HG03442 (cell line): ENCODE data around the gene NR2F1-AS1.
"Not testable (repeated sequence)": the region's sequence is repeated elsewhere in the genome, so short reads cannot be mapped to it uniquely, and the experiment has no call there.

Experiments
- ATAC-seq: cut with Tn5 transposase; IDR thresholded peaks from one replicate; pipeline ENCODE4 v1.9.1; 2021; ENCODE audit warnings: mild to moderate bottlenecking, moderate library complexity; ENCODE audit not compliant: unreplicated experiment

Gene NR2F1-AS1

DNA sequence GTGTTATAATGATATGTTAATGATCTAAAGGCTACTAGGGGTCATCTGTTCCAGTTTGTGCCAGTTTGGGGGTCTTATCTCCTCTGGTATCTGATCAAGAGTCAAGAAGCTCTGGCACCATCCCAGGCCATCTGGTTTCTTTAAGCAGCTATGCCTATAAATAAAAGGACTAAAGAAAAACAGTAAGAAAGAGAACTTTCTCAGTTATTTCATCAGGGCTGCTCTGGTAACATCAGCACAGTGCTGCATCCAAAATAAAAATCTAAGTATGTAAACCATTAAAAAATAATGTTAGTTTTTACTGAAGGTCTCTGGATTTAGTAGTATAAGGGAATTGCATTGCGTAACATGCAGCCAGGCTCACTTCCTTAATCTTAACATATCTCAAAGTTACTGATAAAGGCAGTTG is 185.0 kb downstream of the NR2F1-AS1 start:
- no peak for ATAC-seq

GRCh38 chr5:93395010-93395409 is 186.0 kb downstream of the NR2F1-AS1 start:
- no peak for ATAC-seq

- ATAC-seq = no peak
These were observed 186.7 kb downstream of the NR2F1-AS1 start for GRCh38 chr5:93394301-93394700.

DNA sequence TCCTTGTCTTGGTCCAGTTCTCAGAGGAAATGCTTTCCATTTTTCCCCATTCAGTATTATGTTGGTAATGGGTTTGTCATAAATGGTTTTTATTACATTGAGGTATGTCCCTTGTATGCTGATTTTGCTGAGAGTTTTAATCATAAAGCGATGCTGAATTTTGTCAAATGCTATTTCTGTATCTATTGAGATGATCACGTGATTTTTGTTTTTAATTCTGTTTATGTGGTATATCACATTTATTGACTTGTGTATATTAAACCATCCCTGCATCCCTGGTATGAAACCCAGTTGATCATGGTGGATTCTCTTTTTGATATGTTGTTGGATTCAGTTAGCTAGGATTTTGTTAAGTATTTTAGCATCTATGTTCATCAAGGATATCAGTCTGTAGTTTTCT is 189.8 kb downstream of the NR2F1-AS1 start:
- not testable (repeated sequence) for ATAC-seq

DNA sequence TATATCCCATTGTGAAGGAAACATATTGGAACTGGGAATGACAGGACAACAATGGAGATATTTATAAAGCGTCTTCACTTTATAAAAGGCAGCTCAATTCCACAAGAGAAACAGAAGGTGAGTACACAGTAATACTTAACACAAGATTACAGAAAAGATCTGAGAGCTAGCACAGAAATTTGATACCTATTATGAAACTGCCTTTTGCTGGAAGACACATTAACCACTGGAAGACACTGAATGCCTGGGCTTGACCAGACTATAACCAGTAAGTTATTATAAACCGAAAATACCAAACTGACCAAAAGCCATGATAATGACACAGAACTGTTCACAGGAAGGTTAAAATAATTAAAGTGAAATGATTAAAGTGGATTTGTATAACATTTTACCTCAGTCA is 195.4 kb downstream of the NR2F1-AS1 start:
- no peak for ATAC-seq

DNA sequence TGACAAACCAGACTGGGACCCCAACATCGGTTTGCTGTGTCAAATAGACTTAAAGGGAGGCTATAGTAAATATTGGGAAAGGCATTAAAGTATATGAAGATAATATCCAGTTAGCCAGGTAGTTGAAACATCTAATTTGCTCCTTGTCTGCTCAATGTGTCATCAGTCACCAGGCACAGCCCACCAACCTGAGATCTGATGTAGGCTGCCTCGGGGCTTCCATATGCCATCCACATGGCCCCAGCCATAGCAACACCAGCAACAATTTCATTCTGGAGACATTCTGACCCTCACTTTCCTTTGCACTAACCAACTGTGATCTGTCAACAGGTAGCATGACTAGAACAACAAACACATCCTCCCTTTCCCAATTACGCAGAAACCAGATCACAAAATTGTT is 196.0 kb downstream of the NR2F1-AS1 start:
- no peak for ATAC-seq

DNA sequence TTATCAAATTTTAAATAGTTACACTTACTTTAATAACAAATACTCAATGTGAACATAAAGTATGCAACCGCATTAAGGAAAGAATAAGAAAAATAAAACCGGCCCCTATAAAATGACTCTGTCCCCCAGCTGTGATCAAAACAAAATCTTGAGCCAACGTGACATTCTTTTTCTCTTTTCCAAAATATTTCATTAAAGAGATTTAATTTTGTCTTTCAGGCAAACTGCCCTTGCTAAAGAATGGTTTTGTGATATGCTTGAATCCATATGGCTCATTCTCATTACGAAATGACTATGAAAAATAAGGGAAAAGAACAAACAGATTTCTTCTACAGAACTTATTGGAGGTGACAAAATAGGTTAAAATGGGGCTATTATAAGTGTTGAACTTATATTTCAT is 197.0 kb downstream of the NR2F1-AS1 start:
- ATAC-seq = no peak

- no peak for ATAC-seq
These were observed 198.7 kb downstream of the NR2F1-AS1 start for GRCh38 chr5:93382188-93382825.

- no peak for ATAC-seq
These were observed 200.0 kb downstream of the NR2F1-AS1 start for GRCh38 chr5:93381057-93381456.

- ATAC-seq = no peak
These were observed 202.9 kb downstream of the NR2F1-AS1 start for GRCh38 chr5:93378073-93378472.

DNA sequence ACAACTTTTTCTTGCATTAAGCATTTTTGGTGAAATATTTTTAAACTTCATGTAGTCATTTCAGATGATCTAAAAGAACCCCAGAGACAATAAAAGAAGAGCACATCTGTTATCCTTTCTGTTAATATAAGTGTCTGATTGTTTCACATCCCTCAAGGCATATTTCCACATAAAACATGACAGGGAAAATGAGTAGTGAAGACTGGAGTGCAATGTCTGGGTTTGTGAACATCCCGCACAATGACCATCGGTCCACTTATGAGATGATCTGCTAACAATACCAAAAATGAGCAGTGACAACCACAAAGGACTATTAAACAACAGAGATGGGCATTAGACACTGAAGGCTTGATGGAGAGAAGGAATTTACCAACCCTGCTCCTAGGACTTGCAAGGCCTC is 209.1 kb downstream of the NR2F1-AS1 start:
- no peak for ATAC-seq

DNA sequence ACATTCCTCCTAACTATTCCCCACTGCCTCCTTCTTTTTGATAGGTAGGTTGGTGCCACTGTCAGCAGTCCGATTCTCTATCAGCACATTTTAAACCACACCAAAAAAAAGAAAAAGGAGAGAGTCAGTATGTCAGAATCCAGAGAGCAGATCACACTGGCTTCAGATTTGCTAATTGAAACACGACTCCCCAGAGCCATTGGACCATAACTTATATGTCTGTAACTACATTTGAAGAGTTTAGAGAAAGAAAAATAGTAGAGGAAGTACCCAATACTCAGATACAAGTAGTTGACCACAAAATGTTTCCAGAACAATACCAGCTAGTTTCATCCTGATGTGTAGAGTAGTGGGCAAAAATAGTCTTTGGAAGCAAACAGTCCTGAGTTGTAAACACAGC is 216.6 kb downstream of the NR2F1-AS1 start:
- ATAC-seq = no peak

DNA sequence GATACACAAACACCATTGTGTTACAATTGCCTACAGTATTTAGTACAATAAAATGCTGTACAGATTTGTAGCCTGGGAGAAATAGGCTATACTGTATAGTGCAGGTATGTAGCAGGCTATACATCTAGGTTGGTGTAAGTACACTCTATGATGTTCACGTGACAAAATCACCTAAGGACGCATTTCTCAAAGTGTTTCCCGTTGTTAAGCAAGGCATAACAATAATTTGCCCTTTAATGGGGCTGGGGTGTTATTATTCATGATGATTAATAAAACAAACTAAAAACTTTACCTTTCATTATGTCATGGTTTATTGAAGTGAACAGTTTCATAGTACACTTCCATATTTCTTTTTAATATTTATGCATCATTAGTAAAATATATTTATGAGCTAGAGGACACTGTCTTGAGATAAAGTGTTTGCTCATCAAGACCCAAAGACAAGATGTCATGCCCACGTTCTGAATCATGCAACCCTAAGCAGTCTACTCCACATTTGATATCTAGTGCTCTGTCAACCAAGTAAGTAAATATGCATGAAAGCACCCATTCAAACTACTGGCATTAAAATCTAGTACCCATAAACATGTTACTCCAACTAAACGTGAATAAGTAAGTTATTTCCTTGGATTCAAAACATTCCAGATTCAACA is 220.5 kb downstream of the NR2F1-AS1 start:
- no peak for ATAC-seq

DNA sequence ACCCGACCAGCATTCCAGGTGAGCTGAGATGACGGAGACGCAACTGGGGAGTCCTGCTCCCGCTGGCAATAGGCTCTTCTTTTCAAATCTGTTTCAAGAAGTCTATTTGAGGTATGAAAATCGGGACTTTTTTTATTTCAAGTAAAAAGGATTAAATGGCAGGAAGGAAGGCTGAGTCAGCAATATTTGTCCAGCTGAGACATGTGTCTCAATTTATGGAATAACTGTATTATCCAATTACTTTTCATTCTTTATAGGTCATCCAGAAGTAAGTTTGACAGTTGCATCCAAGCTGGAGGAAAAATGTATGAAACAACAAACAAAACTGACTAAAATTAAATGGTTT is 221.1 kb downstream of the NR2F1-AS1 start:
- no peak for ATAC-seq
